Neural cell (in vitro differentiated cells): ENCODE results near the gene FARP2. TPM values are rescaled to one million over a fixed set of nuclear protein-coding genes. Genes with fewer than 3 reads are reported as not detected.

Experiments
- H2AFZ ChIP-seq: fragments of 200-600, 300-800 bp; sonication (generic), shearing (Covaris generic); 2 replicates; pipeline ENCODE4 v1.6.0; 2014; ENCODE audit warnings: low read depth, mild to moderate bottlenecking, antibody characterized with exemption, low read length, moderate library complexity
- H3F3A ChIP-seq: fragments of 200-600 bp; shearing (Covaris generic); 2 replicates; pipeline ENCODE4 v1.6.1; 2016; ENCODE audit warnings: mild to moderate bottlenecking, moderate library complexity, mixed read lengths, antibody characterized with exemption, low read length; ENCODE audit not compliant: insufficient read depth, poor library complexity, severe bottlenecking
- H3K27ac ChIP-seq: fragments of 200-600, 300-800 bp; sonication (generic), shearing (Covaris generic); 2 replicates; pipeline ENCODE4 v1.5.1; 2014; ENCODE audit warnings: mild to moderate bottlenecking, low read length, moderate library complexity
- H3K27me3 ChIP-seq: fragments of 300-800, 200-600 bp; sonication (generic), shearing (Covaris generic); 2 replicates; pipeline ENCODE4 v1.6.0; 2014; ENCODE audit warnings: mild to moderate bottlenecking, low read depth, low read length, moderate library complexity; ENCODE audit not compliant: insufficient read depth
- H3K36me3 ChIP-seq: fragments of 300-800, 200-600 bp; sonication (generic), shearing (Covaris generic); 2 replicates; pipeline ENCODE4 v1.5.1; 2014; ENCODE audit warnings: mild to moderate bottlenecking, antibody characterized with exemption, low read length, moderate library complexity; ENCODE audit not compliant: insufficient read depth
- H3K4me2 ChIP-seq: fragments of 300-800, 200-600 bp; sonication (generic), shearing (Covaris generic); 2 replicates; pipeline ENCODE4 v1.6.0; 2014; ENCODE audit warnings: mild to moderate bottlenecking, low read length
- H3K4me3 ChIP-seq: fragments of 300-800, 200-600 bp; sonication (generic), shearing (Covaris generic); 2 replicates; pipeline ENCODE4 v1.5.1; 2014; ENCODE audit warnings: mild to moderate bottlenecking, low read length, moderate library complexity
- H3K79me2 ChIP-seq: fragments of 200-600 bp; shearing (Covaris generic); replicated peaks from 2 replicates; pipeline ENCODE4 v1.6.0; 2014; ENCODE audit warnings: mild to moderate bottlenecking, low read length, moderate library complexity; ENCODE audit not compliant: insufficient read depth
- H3K9ac ChIP-seq: fragments of 300-800, 200-600 bp; sonication (generic), shearing (Covaris generic); 2 replicates; pipeline ENCODE4 v1.6.1; 2016; ENCODE audit warnings: mild to moderate bottlenecking, low read length, mixed read lengths
- H3K9me2 ChIP-seq: fragments of 200-600 bp; shearing (Covaris generic); 2 replicates; pipeline ENCODE4 v1.6.1; 2016; ENCODE audit warnings: mild to moderate bottlenecking, low read length, mixed read lengths; ENCODE audit not compliant: insufficient read depth
- H3K9me3 ChIP-seq: fragments of 200-600, 300-800 bp; sonication (generic), shearing (Covaris generic); 2 replicates; pipeline ENCODE4 v1.6.1; 2016; ENCODE audit warnings: mild to moderate bottlenecking, mixed run types, low read length, moderate library complexity, mixed read lengths
- H4K20me1 ChIP-seq: fragments of 200-600 bp; shearing (Covaris generic); 2 replicates; pipeline ENCODE4 v1.6.1; 2016; ENCODE audit warnings: mild to moderate bottlenecking, mixed run types; ENCODE audit not compliant: insufficient read depth
- EP300 ChIP-seq: fragments of 450-650 bp; conservative IDR thresholded peaks from 2 replicates; pipeline ENCODE4 v1.6.1; 2014; ENCODE audit warnings: antibody characterized with exemption, mild to moderate bottlenecking, moderate library complexity; ENCODE audit not compliant: poor library complexity, severe bottlenecking
- EZH2 ChIP-seq: fragments of 200-600, 300-800 bp; shearing (Covaris generic), sonication (generic); IDR thresholded peaks from 2 replicates; pipeline ENCODE4 v1.6.1; 2014; ENCODE audit warnings: antibody characterized with exemption, low read length, borderline replicate concordance, mild to moderate bottlenecking; ENCODE audit not compliant: insufficient read depth, poor library complexity, severe bottlenecking
- MXI1 ChIP-seq: fragments of 450-650 bp; conservative IDR thresholded peaks from 2 replicates; pipeline ENCODE4 v1.6.1; 2014; ENCODE audit warnings: antibody characterized with exemption, mild to moderate bottlenecking; ENCODE audit not compliant: poor library complexity, severe bottlenecking
- POLR2AphosphoS5 ChIP-seq: IDR thresholded peaks from 2 replicates; pipeline ENCODE4 v1.6.1; 2012
- RAD21 ChIP-seq: fragments of 450-650 bp; conservative IDR thresholded peaks from 2 replicates; pipeline ENCODE4 v1.6.1; 2014; ENCODE audit warnings: antibody characterized with exemption, mild to moderate bottlenecking, moderate library complexity
- SMC3 ChIP-seq: fragments of 450-650 bp; conservative IDR thresholded peaks from 2 replicates; pipeline ENCODE4 v1.6.1; 2014; ENCODE audit warnings: antibody characterized with exemption, mild to moderate bottlenecking, moderate library complexity; ENCODE audit not compliant: poor library complexity
- TAF1 ChIP-seq: IDR thresholded peaks from 2 replicates; pipeline ENCODE4 v1.6.1; 2012; ENCODE audit warnings: low read depth
- polyA plus RNA-seq: library from polyadenylated mRNA; depleted of rRNA; stranded (reverse); fragments of >200 nt; gene quantifications from 2 replicates; pipeline ENCODE4 v1.2.3, GENCODE V29; 2014
- TF ChIP-seq, protein P1 (sequence below): fragments of 450-650 bp; IDR thresholded peaks from 2 replicates; pipeline ENCODE4 v1.5.1; 2014; ENCODE audit warnings: antibody characterized with exemption, mild to moderate bottlenecking, moderate library complexity; ENCODE audit not compliant: poor library complexity, severe bottlenecking
- TF ChIP-seq, protein P2 (sequence below): IDR thresholded peaks from 2 replicates; pipeline ENCODE4 v1.6.1; 2012; ENCODE audit warnings: borderline replicate concordance

FARP2 gene
- polyA plus RNA-seq, 1 donor from 2014 or later = 13.3 TPM

- H2AFZ ChIP-seq = no peak overlapping the region
- H3K27ac ChIP-seq = no peak overlapping the region
- H4K20me1 ChIP-seq = no peaks in the 10 kb centered on the region
- H3K4me2 ChIP-seq = no peak overlapping the region
- TF ChIP-seq RAD21 (no peak), EP300 (no peak), SMC3 (no peak), EZH2 (no peak), POLR2AphosphoS5 (no peak), MXI1 (no peak), TAF1 (no peak)
- TF ChIP-seq, protein P1, sequence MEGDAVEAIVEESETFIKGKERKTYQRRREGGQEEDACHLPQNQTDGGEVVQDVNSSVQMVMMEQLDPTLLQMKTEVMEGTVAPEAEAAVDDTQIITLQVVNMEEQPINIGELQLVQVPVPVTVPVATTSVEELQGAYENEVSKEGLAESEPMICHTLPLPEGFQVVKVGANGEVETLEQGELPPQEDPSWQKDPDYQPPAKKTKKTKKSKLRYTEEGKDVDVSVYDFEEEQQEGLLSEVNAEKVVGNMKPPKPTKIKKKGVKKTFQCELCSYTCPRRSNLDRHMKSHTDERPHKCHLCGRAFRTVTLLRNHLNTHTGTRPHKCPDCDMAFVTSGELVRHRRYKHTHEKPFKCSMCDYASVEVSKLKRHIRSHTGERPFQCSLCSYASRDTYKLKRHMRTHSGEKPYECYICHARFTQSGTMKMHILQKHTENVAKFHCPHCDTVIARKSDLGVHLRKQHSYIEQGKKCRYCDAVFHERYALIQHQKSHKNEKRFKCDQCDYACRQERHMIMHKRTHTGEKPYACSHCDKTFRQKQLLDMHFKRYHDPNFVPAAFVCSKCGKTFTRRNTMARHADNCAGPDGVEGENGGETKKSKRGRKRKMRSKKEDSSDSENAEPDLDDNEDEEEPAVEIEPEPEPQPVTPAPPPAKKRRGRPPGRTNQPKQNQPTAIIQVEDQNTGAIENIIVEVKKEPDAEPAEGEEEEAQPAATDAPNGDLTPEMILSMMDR = no peak
- TF ChIP-seq, protein P2, sequence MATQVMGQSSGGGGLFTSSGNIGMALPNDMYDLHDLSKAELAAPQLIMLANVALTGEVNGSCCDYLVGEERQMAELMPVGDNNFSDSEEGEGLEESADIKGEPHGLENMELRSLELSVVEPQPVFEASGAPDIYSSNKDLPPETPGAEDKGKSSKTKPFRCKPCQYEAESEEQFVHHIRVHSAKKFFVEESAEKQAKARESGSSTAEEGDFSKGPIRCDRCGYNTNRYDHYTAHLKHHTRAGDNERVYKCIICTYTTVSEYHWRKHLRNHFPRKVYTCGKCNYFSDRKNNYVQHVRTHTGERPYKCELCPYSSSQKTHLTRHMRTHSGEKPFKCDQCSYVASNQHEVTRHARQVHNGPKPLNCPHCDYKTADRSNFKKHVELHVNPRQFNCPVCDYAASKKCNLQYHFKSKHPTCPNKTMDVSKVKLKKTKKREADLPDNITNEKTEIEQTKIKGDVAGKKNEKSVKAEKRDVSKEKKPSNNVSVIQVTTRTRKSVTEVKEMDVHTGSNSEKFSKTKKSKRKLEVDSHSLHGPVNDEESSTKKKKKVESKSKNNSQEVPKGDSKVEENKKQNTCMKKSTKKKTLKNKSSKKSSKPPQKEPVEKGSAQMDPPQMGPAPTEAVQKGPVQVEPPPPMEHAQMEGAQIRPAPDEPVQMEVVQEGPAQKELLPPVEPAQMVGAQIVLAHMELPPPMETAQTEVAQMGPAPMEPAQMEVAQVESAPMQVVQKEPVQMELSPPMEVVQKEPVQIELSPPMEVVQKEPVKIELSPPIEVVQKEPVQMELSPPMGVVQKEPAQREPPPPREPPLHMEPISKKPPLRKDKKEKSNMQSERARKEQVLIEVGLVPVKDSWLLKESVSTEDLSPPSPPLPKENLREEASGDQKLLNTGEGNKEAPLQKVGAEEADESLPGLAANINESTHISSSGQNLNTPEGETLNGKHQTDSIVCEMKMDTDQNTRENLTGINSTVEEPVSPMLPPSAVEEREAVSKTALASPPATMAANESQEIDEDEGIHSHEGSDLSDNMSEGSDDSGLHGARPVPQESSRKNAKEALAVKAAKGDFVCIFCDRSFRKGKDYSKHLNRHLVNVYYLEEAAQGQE = no peak
- H3K9ac ChIP-seq = no peak overlapping the region
- no peaks in the 10 kb centered on the region for H3K79me2 ChIP-seq
- H3K9me2 ChIP-seq = no peaks in the 10 kb centered on the region
- no peaks in the 10 kb centered on the region for H3K27me3 ChIP-seq
- H3F3A ChIP-seq = no peaks in the 10 kb centered on the region
- no peaks in the 10 kb centered on the region for H3K36me3 ChIP-seq
- H3K9me3 ChIP-seq = no peaks in the 10 kb centered on the region
- no peak overlapping the region for H3K4me3 ChIP-seq
These were observed 176.9 kb downstream of the FARP2 start for GRCh38 chr2:241532733-241533601.

- H3K9me3 ChIP-seq = no peaks in the 10 kb centered on the region
- no peaks in the 10 kb centered on the region for H3K36me3 ChIP-seq
- H4K20me1 ChIP-seq = no peaks in the 10 kb centered on the region
- no peaks in the 10 kb centered on the region for H3K27me3 ChIP-seq
- no peaks in the 10 kb centered on the region for H3K79me2 ChIP-seq
- no peaks in the 10 kb centered on the region for H3K9me2 ChIP-seq
- H3F3A ChIP-seq = no peaks in the 10 kb centered on the region
- H3K4me2 ChIP-seq = no peak overlapping the region
- H3K4me3 ChIP-seq = no peak overlapping the region
- H3K9ac ChIP-seq = no peak overlapping the region
- no peak overlapping the region for H3K27ac ChIP-seq
- TF ChIP-seq SMC3 (no peak), TAF1 (no peak), EP300 (no peak), RAD21 (no peak), POLR2AphosphoS5 (no peak), EZH2 (no peak), MXI1 (no peak)
- TF ChIP-seq, protein P1 = no peak
- TF ChIP-seq, protein P2 = no peak
- H2AFZ ChIP-seq = no peak overlapping the region
These were observed 178.2 kb downstream of the FARP2 start for GRCh38 chr2:241534293-241534692.
